Measurements from ENCODE around the gene COQ8B. TPM values are rescaled to one million over a fixed set of nuclear protein-coding genes. Genes with fewer than 3 reads are reported as not detected.

The COQ8B gene
- polyA plus RNA-seq, 1 experiment, result 35.3 TPM

DNA sequence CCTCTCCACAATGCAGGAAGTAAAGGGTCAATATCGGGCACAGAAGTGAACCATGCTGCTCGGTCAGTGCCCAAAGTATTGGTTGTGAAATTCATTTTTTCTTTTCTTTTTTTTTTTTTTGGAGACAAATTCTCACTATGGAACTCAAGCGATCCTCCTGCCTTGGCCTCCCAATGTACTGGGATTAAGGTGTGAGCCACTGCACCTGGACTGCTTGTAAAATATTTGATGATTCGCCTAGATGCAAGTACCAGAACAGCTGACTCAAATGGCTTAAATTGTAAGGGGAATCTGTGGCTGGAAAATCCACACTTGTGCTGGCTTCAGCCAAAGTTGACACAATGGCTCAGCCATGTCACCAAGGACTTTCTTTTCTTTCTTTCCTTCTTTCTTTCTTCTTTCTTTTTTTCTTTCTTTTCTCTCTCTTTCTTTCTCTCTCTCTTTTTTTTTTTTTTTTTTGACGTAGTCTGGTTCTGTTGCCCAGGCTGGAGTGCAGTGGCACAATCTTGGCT lies 69.9 kb downstream of the COQ8B start:
- TF ChIP-seq, protein P1, sequence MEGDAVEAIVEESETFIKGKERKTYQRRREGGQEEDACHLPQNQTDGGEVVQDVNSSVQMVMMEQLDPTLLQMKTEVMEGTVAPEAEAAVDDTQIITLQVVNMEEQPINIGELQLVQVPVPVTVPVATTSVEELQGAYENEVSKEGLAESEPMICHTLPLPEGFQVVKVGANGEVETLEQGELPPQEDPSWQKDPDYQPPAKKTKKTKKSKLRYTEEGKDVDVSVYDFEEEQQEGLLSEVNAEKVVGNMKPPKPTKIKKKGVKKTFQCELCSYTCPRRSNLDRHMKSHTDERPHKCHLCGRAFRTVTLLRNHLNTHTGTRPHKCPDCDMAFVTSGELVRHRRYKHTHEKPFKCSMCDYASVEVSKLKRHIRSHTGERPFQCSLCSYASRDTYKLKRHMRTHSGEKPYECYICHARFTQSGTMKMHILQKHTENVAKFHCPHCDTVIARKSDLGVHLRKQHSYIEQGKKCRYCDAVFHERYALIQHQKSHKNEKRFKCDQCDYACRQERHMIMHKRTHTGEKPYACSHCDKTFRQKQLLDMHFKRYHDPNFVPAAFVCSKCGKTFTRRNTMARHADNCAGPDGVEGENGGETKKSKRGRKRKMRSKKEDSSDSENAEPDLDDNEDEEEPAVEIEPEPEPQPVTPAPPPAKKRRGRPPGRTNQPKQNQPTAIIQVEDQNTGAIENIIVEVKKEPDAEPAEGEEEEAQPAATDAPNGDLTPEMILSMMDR (IDR thresholded peaks at IDR 0.05; ENCODE audit: insufficient read depth, low read depth, low read length), result no peak
- ChIA-PET POLR2A (interaction anchor here (0.6 kb wide), 1 partner anchor 43 kb away, joined by 4 read pairs; no protein-coding TSS in a partner anchor), CTCF (interaction anchor here (1.4 to 5.6 kb wide), 4 partner anchors 13 to 173 kb away, joined by 3 to 72 read pairs (median 6); no protein-coding TSS in a partner anchor)
- no peak for DNase-seq (ENCODE audit: low read depth)
- H3K4me3 ChIP-seq (ENCODE audit: low read depth, low read length), result no peak overlapping the region
- H3K36me3 ChIP-seq (ENCODE audit: control insufficient read depth, insufficient read depth, low read length), result no peaks in the 10 kb centered on the region
- no peaks in the 10 kb centered on the region for H3K27me3 ChIP-seq (ENCODE audit: control insufficient read depth, insufficient read depth, low read length)

DNA sequence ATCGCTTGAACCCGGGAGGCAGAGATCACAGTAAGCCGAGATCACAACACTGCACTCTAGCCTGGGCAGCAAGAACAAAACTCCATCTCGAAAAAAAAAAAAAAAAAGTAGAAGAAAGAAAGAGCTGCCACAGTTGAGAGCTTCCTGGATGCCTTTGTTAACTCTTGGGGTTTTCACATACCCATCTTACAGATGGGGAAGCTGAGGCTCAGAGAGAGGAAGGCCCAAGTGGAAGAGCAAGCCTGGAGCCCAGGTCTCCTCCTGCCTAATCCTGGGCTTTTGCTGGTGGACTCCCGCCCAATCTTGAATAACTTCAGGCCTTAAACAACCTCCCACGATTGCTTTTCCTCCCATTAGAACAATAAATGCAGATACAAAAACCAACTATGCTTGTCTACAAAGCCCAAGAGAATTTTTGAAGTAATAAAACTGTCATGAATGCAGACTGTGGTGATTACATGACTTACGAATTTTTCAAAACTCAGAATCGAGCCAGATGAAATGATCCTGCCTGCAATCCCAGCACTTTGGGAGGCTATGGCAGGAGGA lies 73.9 kb downstream of the COQ8B start:
- Histone ChIP-seq H3K27me3 (ENCODE audit: control insufficient read depth, insufficient read depth, low read length) (no peaks in the 10 kb centered on the region), H3K4me3 (ENCODE audit: low read depth, low read length) (no peak overlapping the region), H3K36me3 (ENCODE audit: control insufficient read depth, insufficient read depth, low read length) (no peaks in the 10 kb centered on the region)
- TF ChIP-seq, protein P1 (IDR thresholded peaks at IDR 0.05; ENCODE audit: insufficient read depth, low read depth, low read length), result no peak
- ChIA-PET CTCF (interaction anchor here (5.6 kb wide), 1 partner anchor 9 kb away, joined by 72 read pairs; no protein-coding TSS in a partner anchor), POLR2A (interaction anchor here (0.6 kb wide), 2 partner anchors 23 to 222 kb away, joined by 3 to 9 read pairs; no protein-coding TSS in a partner anchor)
- no peak for DNase-seq (ENCODE audit: low read depth)

DNA sequence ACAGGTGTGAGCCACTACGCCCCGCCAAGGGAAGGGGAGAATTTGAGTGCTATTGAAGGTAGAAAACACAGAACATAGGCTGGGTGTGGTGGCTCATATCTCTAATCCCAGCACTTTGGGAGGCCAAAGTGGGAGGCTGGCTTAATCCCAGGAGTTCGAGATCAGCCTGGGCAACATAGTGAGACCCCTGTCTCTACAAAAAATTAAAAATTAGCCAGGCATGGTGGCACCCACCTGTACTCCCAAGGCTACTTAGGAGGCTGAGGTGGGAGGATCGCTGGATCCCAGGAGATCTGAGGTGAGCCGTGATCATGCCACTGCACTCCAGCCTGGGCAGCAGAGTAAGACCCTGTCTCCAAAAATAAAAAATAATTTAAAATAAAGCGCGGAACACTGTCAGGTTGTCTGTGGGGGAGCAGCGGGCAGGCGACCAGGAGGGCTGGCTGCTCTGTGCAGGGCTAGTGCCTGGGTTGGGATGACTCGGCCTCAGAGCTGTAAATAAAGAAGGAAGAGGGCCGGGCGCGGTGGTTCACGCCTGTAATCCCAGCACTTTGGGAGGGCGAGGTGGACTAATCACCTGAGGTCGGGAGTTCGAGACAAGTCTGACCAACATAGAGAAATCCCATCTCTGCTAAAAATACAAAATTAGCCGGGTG lies 74.5 kb downstream of the COQ8B start:
- no peaks in the 10 kb centered on the region for H3K36me3 ChIP-seq (ENCODE audit: control insufficient read depth, insufficient read depth, low read length)
- TF ChIP-seq, protein P1 (IDR thresholded peaks at IDR 0.05; ENCODE audit: insufficient read depth, low read depth, low read length), result no peak
- POLR2A ChIA-PET, result no interaction called here
- H3K4me3 ChIP-seq (ENCODE audit: low read depth, low read length), result no peak overlapping the region
- CTCF ChIA-PET, result interaction anchor here (5.6 kb wide), 1 partner anchor 8 kb away, joined by 72 read pairs; no protein-coding TSS in a partner anchor
- no peaks in the 10 kb centered on the region for H3K27me3 ChIP-seq (ENCODE audit: control insufficient read depth, insufficient read depth, low read length)
- no peak for DNase-seq (ENCODE audit: low read depth)

Small RNAs within 50 kb of the gene (small RNA-seq; reads per million reads assigned to genes)
- not detected for gene RNU6-195P (ENCODE audit: insufficient read length, low read depth, low replicate concordance)

Other genes starting within 250 kb of the COQ8B start
- gene SPTBN4, start 249.9 kb downstream of the COQ8B start, polyA plus RNA-seq (2011; rRNA removed), result 0.29 and 0.93 TPM in 2 replicates
- gene SHKBP1, start 140.0 kb downstream of the COQ8B start, polyA plus RNA-seq (2011; rRNA removed), result 35.5 and 59.0 TPM in 2 replicates
- 8.9 and 14.5 TPM in 2 replicates for gene LTBP4, start 115.5 kb downstream of the COQ8B start, polyA plus RNA-seq (2011; rRNA removed)
- 15.9 and 28.6 TPM in 2 replicates for gene NUMBL, start 26.2 kb downstream of the COQ8B start, polyA plus RNA-seq (2011; rRNA removed)
- gene ITPKC, start 226 bp upstream of the COQ8B start, polyA plus RNA-seq (2011; rRNA removed), result 8.9 and 11.9 TPM in 2 replicates
- gene ACTMAP, start 33.6 kb upstream of the COQ8B start, polyA plus RNA-seq (2011; rRNA removed), result 3.9 and 5.5 TPM in 2 replicates
- gene SNRPA, start 34.3 kb upstream of the COQ8B start, polyA plus RNA-seq (2011; rRNA removed), result 92.2 and 167 TPM in 2 replicates
- gene MIA, start 58.6 kb upstream of the COQ8B start, polyA plus RNA-seq (2011; rRNA removed), result not detected in 2 replicates
- 16.5 and 25.4 TPM in 2 replicates for gene RAB4B, start 61.4 kb upstream of the COQ8B start, polyA plus RNA-seq (2011; rRNA removed)
- gene EGLN2, start 82.3 kb upstream of the COQ8B start, polyA plus RNA-seq (2011; rRNA removed), result 39.3 and 65.5 TPM in 2 replicates
- gene CYP2A6, start 133.6 kb upstream of the COQ8B start, polyA plus RNA-seq (2011; rRNA removed), result not detected in 2 replicates
- not detected in 2 replicates for gene CYP2A7, start 165.3 kb upstream of the COQ8B start, polyA plus RNA-seq (2011; rRNA removed)

Data from BJ (cell line).